D341Med (cell line): ENCODE measurements around the gene TBC1D22A.
A peak's percentile ranks its signal among the peaks of the same experiment; 100 is the strongest.

ENCODE experiments used
- DNase-seq: peaks from one replicate; pipeline ENCODE4 v3.0.0; 2012; ENCODE audit warnings: low spot score

The TBC1D22A gene

DNA sequence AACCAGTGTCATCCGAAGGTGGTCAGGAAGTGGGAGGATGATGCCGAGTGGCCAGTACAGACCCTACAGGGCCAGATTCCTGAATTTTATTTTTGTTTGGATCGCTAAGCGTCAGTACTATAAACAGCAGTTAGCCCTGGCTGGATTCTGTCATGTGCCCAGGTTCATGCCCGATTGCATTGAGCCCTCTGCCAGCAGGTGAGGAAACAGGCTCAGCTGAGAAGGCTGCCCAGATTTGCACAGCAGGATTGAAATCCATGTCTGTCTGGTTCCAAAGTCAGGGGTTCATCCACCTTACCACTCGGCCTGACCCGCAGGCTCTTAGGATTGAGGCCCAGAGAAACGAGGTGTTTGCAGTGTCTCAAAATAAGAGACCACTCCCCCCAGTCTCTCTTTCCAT, 9.1 kb upstream of the TBC1D22A start:
- DNase-seq, result no peak

GRCh38 chr22:46753761-46754109, 8.7 kb upstream of the TBC1D22A start:
- DNase-seq, result no peak

GRCh38 chr22:46754110-46754799, 8.2 kb upstream of the TBC1D22A start:
- DNase-seq, result no peak

DNA sequence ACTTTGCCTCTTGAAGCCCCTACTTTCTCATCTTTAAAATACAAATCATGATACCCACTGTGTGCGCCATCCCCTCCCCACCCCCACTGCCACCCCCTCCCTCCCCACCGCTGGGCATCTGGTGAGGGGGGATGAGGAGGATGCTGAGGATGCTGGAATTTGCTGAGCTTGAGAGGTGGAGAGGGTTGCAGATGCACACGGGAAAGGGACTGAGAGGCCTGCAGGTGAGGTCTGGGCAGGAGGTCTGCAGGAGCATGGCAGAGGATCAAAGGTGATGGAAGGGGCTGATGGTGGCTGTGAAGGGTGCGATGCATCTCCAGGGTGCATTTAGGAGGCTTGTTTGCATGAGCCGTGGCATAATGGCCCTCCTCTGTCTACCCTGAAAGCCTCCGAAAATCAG, 7.6 kb upstream of the TBC1D22A start:
- DNase-seq, result no peak

DNA sequence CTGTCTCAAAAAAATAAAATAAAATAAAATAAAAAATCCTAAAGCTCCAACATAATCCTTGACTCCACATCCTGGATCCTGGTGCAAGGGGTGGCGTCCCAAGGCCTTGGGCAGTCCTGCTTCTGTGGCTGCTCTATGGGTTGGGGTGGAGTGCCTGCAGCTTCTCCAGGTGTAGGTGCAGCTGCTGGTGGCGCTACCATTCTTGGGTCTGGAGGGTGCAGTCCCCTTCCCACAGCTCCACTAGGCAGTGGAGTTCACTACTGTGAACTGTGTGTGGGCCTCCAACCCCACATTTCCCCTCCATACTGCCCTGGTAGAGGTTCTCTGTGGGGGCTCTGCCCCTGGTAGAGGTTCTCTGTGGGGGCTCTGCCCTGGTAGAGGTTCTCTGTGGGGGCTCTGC, 6.9 kb upstream of the TBC1D22A start:
- no peak for DNase-seq

- DNase-seq, result no peak
Observed at GRCh38 chr22:46756097-46756496, 6.4 kb upstream of the TBC1D22A start.

GRCh38 chr22:46757104-46757503, 5.3 kb upstream of the TBC1D22A start:
- DNase-seq, result no peak

DNA sequence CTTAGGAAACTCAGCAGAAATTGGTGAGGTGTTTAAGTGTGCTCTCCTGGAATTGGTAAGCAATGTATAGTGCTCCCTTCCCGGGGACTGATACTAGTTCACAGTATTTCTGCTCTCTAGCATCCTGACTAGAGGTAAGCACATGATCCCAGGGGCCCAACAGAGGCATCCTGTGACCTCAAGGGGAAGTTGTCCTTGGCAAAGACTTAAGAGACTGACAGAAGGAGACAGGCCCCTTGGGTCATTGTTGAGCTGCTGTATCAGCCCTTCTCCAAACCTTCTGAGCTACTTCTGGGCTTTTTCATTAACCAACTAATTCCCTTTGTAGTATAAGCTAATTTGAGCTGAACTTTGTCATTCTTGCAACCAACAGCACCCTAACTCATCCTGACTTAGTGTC, 4.3 kb upstream of the TBC1D22A start:
- DNase-seq, result no peak

DNA sequence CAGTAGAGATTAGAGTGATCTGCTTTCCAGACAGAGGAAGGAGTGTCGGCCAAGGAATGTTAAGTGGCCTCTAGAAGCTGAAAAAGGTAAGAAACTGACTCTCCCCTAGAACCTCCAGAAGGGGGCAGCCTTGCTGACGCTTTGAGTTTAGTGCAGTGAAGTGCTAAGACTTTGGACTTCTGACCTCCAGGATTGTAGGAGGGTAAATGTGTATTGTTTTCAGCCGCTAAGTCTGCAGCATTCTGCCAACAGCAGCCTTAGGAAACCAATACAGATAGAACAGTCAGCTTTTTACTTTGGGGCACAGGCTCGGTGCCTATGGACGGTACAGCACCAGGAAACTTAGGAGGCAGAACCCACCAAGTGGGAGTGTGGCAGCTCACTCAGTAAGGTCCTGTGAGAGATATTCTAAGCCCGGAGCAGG, 3.6 kb upstream of the TBC1D22A start:
- peak; percentile 56 for DNase-seq

DNA sequence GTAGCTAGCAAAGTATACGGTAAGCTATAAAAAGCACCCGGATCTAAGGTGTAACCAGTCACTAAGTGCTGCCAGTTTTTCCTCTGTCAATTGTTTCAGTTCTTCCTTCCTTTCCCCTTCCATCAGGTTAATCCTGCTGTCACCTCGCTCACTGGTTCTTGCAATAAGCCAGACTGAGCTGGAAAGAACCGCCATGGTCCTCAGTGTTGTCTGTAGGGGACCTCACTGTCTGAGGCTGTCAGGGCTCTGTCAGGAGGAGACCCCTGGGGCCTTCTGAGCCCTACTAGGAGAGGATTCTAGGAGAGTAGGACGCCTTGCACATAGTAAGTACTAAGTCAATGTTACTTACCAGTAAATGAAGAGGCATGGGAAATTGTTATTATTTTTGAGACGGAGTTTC, 1.4 kb upstream of the TBC1D22A start:
- no peak for DNase-seq

DNA sequence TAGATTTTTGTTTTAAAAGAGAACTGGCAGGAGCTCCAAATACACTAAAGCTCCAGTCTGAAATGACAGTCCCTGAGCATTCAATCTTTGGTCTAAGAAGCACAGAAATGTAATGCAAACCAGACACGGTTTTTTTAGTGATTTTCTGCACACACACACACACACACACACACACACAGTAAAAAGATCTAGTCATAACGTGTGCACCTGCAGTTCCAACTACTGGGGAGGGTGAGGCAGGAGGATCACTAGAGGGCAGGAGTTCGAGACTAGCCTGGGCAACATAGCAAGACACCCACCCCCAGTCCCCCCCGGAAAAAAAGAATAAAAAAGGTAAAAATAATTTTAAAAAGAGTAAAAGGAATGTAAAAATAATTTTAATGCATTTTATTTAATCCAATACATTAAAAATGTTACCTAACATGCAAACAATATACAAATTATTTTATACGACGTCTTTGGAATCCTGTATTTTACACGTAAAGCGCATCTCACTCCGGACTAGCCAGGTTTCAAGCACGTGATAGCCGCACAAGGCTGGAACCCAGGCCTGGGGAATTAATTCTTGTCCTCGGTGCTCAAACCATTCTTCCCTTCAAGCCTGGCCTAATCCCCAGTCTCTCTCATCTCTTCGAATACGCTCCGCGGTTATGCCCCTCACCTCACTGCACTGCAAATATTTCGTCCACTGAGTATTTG, 762 bp upstream of the TBC1D22A start:
- peak; percentile 55 for DNase-seq

GRCh38 chr22:46763051-46763705, 728 bp downstream of the TBC1D22A start:
- no peak for DNase-seq

GRCh38 chr22:46764140-46764680, 1.8 kb downstream of the TBC1D22A start:
- DNase-seq, result no peak

DNA sequence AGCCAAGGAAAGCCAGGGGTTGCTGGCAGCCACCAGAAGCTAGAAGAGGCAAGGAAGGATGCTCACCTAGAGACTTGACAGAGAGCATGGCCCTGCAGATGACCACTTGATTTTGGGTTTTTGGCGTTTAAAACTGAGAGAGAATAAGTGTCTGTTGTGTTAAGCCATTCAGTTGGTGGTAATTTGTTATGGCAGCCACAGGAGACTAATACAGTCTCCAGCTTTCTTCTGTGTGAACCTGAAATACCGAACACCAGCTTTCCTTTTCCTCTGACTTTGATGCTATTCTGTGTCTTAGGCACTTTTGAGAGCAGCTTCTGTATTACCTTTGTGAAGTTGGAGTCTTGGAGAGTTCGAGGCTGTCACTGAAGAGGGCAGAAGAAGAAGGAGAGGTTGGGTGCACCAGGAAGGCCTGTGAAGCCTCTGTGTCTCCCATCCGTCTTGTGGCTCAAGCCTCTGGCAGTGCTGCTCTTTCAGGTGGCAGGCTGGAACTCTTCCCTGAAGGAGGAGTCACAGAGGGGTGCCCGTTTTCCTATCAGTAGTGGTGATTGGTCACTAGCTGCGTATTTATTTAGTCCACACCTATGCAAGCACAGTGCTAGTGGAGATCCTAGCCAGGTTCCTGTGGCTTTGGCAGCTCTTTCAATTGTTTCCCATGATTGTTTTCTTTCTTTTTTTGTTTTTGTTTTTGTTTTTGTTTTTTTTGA, 2.5 kb downstream of the TBC1D22A start:
- DNase-seq, result no peak

DNA sequence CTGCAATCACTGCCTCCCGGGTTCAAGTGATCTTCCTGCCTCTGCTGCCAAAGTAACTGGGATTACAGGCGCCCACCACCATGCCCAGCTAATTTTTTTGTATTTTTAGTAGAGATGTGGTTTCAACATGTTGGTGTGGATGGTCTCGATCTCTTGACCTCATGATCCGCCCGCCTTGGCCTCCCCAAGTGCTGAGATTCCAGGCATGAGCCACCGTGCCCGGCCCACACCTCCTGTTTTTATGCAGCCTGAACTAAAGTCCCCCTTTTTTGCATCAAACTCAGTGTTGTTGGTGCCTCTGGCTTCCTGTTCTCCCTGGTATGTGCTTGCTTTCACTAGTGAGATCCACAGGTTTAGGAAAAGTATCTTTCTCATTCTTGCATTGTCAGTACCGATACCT, 4.2 kb downstream of the TBC1D22A start:
- DNase-seq, result no peak

GRCh38 chr22:46767249-46767985, 5.0 kb downstream of the TBC1D22A start:
- no peak for DNase-seq

GRCh38 chr22:46769191-46769675, 6.8 kb downstream of the TBC1D22A start:
- DNase-seq, result no peak

DNA sequence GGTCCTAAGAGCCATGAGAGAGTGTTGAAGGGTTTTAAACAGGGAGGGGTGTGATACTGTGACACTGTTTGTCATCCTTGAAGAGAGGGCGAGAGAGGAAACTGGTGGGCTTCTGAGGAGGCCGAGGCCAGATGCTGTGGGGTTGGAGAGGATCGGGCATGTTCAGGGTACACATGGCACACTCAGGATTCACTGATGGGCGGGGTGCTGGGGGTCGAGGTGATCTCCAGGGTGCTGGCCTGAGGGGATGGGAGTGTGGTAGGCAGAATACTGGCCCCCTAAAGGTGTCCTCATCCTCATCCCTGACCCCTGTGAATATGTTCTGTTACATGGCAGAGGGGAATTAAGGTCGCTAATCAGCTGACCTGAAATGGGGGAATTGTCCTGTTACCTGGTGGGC, 7.3 kb downstream of the TBC1D22A start:
- no peak for DNase-seq

GRCh38 chr22:46770151-46770641, 7.7 kb downstream of the TBC1D22A start:
- no peak for DNase-seq

DNA sequence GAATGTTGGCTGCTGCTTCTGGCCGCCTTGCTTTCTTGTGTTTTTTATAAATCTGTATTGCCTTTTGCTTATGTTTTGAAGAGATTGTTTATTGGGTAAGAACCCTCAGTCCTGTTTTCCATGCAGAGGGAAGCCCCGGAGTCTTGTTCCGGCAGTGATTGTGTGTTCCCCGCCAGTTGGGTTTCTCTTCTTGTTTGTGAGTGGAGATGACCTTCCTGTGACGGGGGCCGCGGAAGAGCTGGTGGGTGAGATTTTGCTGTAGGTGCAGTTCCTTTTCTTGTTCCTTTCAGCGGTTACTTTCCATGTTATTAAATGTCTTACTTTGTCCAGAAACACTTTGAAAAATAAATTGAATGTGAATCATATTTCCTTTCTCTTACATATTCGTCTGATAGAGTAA, 8.3 kb downstream of the TBC1D22A start:
- DNase-seq, result no peak

- DNase-seq, result no peak
Observed at GRCh38 chr22:46773076-46773475, 10.6 kb downstream of the TBC1D22A start.
